Left ventricle myocardium superior (tissue), 1 donor: ENCODE measurements around the gene VAMP5. TPM values are rescaled to one million over a fixed set of nuclear protein-coding genes. Genes with fewer than 3 reads are reported as not detected.
"Not testable (repeated sequence)": the region's sequence is repeated elsewhere in the genome, so short reads cannot be mapped to it uniquely, and the experiment has no call there.

Source experiments
- ATAC-seq: fragments of 200-7000 bp; cut with Tn5 transposase; one replicate; pipeline ENCODE4 v1.9.1; 2020; ENCODE audit warnings: mild to moderate bottlenecking, moderate library complexity
- DNase-seq: peaks from one replicate; pipeline ENCODE4 v3.0.0-alpha.2; 2020
- intact Hi-C: fragments of 100-400 bp; cut with micrococcal nuclease; formaldehyde crosslinking; loops from one replicate; pipeline ENCODE4 v1.11.0; 2022
- total RNA-seq: library from RNA; stranded (reverse); fragmentation: NEBNext Ultra II Directional; extraction: Animal tissue kit (Norgen Biotek cat#: 25700); gene quantifications from one replicate; pipeline ENCODE4 v1.2.1, GENCODE V29; 2021
- donor health status: DM: no; HTN: yes; CAD: no; lungs with severe emphysema.

Gene VAMP5
- total RNA-seq, 1 donor from 2014 or later, result 54.8 TPM

DNA sequence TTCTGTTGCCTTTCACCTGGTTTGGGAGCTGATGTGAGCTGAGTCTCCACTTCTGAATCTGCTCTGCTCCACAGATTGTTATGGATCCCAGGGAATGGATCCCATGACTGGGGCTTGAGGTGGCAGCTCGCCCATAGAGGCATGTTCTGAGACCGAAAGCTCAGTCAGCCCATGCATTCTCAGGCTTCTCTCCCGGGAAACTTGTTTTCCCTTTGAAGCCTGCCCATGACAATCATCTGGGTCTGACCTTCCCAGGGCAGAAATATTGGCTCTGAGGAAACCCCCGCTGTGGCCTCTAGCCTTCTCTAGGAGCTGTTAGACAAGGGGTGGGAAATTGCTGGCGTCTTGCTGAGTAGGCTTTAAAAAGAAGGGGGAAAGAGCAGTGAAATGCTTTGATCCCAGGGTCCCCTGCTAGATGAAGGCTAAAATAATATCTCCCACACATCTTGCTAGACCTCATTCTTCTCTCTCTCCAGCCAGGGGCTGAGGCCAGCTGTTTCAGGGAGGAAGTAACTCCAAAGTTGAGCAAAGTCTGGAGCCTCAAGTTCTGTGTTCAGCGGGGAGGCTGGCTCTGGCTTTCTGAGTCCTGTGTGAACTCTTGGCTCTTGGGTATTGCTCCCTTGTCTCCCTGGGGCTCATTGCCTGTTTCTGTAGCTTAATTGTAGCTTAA lies 4.8 kb upstream of the VAMP5 start:
- peak; percentile 31 for ATAC-seq
- DNase-seq, result peak; percentile 44
- intact Hi-C loops, result no loop called here

DNA sequence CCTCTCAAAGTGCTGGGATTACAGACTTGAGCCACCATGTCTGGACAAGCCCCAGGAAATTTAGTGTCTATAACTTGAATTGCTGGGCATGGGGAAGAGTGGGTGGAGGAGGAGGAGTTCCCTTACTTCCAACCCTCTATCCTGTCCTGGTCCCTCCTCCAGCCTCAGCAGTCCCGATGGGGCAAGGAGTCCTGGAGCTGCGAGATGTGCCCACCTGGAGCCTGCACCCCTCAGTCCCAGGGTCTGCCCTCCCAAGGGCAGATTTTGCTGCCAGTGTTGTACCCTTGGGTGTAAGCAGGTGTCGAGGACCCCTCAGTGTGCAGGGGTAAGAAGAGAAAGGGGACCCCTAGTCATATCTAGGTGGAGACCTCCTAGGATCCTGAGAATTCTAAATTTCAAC lies 4.0 kb upstream of the VAMP5 start:
- ATAC-seq (no peak), DNase-seq (no peak)
- intact Hi-C loops, result no loop called here

DNA sequence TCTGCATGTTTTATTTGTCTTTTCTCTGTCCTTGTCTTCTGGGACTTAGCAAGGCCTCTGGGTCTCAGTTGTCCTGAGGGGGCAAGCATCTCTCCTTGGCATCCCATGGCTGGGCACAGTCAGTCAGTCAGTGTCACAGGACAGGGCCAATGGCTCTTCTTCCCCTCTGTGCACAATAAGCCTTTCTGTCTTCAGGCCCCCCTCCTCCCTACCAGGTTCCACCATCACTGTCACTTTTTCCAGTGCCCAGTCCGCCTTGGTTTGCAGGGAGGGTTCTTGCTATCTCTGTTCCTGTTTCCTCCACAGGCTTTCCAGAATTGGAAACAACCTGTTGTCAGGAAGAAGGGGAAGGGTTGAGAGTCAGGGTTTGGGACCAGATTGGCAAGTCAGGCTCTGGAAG lies 1.7 kb upstream of the VAMP5 start:
- intact Hi-C loops, result no loop called here
- no peak for ATAC-seq
- no peak for DNase-seq

DNA sequence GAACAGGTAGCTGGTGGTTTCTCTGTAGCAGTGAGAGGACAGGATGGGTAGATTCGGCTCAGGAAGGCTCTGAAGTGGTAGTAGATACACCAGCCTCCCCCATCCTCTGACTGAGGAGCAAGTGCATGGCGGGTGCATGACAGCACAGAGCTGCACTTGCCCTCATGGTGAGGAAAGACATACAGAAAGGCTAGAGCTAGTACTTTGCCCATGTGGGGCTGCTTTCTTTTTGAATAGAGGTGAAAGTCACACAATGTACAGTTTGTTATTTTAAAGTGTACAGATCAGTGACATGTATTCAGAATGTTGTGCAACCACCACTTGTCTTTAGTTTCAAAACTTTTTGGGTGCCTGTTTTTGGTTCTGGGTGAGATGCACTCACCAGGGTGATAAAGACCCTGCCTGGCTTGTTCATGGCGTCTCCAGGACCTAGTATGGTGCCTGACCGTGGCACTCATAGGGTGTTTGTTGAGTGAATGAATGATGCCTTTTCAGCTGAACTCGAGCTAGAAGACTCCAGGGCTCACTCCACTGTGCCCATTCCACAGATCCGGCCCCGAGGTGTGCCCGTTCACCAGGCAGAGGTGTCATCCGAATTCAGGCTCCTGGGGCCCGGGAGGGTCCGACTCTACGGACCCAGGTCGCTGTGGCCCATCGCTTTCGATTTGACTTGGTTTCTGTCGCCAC lies 421 bp upstream of the VAMP5 start:
- ATAC-seq (no peak), DNase-seq (no peak)
- intact Hi-C loops, result no loop called here

DNA sequence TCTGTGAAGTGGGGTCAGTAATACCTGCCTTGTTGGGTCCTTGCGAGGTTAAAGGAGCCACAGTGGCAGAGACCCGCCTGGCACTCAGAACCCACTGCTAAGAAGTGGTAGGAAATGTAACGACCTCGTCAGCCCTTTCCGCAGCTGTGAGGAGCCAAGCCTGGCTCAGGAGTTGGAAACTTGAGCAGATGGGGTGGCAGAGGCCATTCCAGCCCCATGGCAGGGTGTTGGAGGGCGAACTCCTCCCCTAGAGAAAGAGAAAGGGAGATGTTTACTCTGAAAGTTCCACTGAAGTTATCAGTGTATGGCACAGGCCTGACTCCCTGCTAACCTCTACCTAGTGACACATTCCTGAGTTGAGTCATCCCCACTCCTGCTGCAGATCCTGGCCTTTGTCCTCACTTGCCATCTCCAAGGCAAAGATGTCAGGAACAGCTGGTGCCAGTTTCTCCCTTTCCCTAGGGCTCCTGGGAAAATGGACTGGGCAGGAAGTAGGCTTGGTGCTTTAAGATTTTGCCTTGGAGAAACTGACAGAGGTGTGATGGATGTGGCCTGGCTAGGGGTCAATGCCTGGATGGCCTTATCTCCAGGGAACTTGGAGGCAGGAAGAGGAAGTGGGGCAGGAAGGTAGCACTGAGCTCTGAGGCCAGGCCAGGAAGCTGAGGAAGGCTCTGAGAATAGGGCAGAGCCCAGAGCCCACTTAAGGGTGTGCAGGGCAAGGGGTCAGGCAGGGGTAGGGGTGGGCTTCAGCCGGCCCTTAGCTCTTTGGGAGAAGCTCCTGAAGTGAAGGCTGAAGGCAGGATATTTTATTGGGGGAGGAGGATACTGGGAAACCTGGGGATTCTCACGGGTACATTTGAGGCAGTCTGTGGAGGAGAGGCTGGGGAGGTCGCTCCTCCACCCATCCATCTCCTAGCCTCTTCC lies 888 bp downstream of the VAMP5 start:
- ATAC-seq, result peak; percentile 60
- intact Hi-C loops, result no loop called here
- DNase-seq, result no peak

DNA sequence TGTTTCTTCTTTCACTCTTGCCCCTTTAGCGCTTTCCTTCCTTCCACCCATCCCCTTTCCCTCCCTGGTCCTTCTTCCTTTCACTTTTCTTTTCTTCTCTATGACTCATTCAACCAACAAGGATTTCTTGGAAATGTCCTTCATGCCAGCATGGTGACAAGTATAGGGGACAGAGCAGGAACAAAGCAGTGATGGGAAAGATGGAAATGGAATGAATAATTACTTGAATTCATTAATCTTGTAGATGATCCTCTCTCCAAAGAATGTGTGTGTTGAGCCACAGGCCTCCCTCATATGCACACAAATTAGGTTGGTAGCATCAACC lies 1.5 kb downstream of the VAMP5 start:
- no peak for ATAC-seq
- no peak for DNase-seq
- intact Hi-C loops, result no loop called here

DNA sequence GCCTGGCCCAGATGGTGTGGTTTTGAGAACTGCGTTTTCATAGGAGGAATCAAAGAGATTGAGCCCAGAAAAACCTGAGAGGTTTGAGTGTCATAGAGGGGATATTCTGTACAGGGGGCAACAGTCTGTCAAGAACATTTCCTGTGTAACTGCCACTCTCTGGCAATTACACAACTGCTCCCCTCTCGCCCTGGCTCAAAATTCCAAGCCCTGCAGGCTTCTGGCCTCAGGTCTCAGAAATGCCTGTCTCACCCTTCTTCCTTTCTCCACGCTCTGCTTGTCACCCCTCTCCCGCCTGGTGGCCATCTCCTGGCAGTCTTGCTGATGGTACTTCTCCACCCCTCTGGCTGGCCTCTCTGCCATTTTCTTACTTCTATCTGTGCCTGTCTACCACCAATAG lies 4.0 kb downstream of the VAMP5 start:
- ATAC-seq, result no peak
- intact Hi-C loops, result no loop called here
- DNase-seq, result no peak

DNA sequence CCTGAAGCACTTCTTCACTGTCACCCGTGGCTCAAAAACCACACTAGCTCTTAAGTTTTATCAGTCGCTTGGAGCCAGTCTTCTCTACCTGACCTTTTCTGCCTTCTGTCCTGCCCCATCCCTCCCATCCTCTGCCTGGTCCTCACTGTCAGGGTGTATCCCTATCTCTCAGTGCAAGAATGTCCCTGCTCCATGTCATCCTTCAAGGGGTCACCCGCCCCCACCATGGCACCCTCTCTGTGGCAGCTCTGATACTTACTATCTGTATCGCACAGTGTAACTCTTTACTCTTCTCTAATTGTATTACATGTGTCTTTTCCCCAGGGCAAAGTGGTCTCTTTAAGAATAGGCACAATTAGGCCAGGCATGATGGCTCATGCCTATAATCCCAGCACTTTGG lies 4.4 kb downstream of the VAMP5 start:
- intact Hi-C loops, result no loop called here
- no peak for ATAC-seq
- DNase-seq, result no peak

DNA sequence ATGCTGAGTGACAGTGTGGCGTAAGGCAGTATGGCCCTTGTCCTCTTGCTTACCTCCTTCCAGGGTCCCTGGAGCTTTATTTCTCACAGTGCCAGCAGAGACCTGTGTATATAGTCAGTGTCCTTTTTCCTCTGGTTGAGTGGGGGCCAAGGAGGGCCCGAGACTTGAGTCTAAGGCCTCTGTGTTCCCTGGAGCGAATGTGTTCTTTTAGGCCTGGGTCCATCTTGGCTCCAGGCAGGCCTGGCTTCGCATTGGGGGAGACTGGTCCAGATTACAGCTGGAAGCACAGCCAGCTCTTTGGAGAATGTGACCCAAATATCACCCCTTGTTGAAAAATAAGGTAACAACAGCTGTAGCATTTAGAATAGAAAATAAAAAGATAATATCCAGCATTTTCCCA lies 5.0 kb downstream of the VAMP5 start:
- peak; percentile 35 for ATAC-seq
- intact Hi-C loops, result no loop called here
- DNase-seq, result peak; percentile 66

DNA sequence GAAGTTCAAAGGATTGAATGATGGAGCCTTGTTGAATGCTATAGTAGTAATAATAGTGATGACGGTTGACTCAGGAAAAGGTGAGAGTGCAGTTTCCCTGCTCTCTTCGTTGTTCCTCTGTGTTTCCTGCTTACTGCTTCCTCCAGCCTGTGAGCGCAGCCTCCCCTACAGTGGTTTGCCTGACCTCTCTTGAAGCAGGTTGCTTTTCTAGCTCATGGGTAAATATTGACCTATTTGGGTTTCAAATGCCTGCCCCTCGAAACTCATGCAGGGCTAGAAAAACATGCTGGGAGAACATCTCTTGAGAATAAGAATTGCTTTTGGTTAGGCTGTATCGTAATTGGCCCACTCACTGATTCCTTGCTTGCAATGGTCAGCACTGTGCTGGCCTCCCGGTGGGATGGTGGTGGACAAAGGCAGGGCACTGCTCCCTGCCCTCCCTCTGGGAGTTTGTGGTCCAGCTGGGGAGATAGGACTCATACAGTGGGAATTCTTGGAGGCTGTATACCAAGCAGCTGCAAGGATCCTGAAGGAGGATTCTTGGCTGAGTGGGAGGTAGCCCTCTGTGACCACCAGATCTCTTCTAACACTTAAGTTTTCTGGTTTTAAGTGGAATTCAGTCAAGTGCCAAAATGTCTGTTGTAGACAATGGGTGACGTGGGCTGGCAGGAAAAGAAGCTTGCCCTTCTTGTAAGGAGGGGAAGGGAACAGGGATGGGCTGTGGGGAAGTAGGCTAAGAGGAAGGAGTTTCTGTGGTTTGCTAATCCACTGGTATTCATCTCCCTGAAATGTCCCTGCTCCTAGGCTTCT lies 6.0 kb downstream of the VAMP5 start:
- DNase-seq (peak; percentile 50), ATAC-seq (peak; percentile 38)
- intact Hi-C loops, result no loop called here

DNA sequence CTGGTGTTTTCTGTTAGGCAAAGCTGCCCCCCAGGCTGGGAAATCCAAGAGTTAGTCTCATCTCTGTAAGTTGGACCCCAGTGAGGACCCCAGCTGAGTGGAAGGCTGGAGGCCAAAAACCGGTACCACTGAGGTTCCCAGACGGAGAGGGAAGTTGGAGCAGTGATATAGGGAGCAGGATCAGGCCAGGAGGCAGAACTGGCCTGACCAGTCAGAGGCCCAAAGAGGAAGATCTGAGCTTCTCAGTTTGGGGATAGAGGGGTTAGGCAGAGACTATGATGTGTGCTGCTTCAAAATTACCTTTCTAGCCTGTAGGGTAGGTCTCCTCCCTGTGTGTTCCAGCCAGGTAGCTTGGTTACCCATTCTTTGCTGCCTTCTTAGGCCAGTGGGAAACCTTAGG lies 6.7 kb downstream of the VAMP5 start:
- DNase-seq (no peak), ATAC-seq (no peak)
- intact Hi-C loops, result no loop called here

DNA sequence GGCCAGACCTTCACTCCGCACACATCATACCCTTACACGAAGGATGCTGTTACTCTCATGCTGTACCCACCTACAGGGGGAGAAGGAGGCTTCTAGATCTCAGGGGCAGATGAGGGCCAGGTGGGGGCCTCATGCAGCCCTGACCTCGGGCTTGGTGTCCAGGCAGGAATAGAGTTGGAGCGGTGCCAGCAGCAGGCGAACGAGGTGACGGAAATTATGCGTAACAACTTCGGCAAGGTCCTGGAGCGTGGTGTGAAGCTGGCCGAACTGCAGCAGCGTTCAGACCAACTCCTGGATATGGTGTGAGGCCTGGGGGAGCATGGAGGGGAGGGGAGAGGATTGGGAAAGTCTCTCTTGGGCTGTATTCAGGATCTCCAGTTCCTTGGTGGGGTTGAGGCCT lies 7.3 kb downstream of the VAMP5 start:
- intact Hi-C loops, result no loop called here
- no peak for DNase-seq

DNA sequence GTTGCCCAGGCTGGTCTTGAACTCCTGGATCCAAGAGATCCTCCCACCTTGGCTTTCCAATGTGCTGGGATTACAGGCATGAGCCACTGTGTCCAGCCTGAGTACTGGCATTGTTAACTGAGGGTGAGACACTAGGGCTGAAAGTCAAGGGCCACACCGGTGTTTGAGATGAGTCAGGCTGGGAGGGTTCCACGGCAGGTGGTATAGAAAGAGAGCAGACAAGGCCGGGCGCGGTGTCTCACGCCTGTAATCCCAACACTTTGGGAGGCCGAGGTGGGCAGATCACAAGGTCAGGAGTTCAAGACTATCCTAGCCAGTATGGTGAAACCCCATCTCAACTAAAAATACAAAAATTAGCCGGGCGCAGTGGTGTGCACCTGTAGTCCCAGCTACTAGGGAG lies 8.1 kb downstream of the VAMP5 start:
- ATAC-seq, intact Hi-C loops, DNase-seq: not testable (repeated sequence)

More for the DNA sequence above, 7.3 kb downstream of the VAMP5 start:
- ATAC-seq, result no peak

DNA sequence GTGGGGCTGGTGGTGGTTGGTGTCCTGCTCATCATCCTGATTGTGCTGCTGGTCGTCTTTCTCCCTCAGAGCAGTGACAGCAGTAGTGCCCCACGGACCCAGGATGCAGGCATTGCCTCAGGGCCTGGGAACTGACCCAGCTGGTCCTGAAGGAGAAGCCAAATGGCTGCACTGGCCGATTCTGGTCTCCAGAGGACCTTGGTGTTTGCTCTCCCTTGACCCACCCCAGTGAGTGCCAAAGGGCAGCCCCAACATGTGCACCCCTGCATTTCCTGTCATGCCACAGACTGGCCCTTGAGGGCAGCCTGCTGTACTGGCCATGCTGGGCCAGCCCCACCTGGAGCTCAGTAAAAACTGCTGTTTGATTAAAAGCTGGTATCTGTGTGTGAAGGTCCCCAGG lies 8.8 kb downstream of the VAMP5 start:
- intact Hi-C loops, result no loop called here
- ATAC-seq (no peak), DNase-seq (no peak)

DNA sequence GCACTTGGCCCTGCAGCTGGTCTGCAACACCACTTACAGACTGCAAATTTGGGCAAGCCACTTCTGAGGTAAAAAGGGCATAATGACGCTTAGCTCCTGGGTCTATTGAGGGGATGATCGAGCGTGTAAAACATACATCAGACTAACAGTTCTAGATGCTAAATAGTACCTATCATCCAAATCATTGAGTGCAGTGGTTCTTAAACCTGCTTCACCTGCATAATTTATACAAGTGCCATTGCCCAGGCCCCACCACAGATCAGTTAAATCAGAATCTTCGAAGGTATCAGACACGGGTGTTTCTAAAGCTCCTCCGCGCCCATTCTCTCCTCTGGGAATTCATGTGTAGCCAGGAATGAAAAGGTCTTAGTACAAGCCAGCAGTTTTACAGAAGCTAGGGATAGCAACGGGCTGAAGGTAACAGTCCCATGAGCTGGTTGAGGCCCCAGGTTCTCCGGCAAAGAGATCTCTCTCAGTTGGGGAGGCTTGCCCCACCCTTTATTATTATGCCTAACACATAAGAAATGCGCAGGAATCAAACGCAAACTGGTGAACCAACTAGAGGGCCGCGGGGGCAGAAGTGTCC lies 10.6 kb downstream of the VAMP5 start:
- intact Hi-C loops, result no loop called here
- ATAC-seq (no peak), DNase-seq (no peak)

DNA sequence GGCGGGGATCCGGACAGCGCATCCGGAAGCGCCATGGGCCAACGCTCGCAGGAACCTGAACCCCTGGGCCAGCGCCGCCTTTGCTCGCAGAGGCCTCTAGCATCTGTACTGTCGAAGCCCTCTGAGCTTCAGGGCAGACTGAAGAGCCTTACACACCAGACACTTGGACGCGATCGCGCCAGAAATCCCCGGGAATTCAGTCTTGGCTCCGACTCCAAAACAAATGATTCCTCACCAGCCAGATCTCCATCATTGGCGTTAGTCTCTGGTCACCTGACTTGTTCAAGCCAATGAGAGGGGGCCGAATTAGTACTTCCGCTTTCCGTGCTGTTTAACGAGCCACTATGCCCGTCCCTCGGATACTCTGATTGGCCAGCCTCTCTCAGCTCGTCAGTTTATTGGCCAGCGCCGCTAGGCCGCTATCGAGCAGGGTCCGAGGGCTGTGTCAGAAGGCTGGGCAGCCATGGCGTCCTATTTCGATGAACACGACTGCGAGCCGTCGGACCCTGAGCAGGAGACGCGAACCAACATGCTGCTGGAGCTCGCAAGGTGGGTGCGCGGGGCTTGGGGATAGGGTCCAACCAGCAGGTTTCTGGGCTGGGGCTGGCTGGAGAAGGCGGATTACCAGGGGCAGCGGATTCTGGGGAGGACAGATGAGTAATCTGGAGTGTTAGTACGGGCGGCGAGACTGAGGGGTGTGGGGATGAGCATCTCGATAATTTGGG lies 11.2 kb downstream of the VAMP5 start, which contains the start of gene RNF181:
RNF181 (plus strand) TSS at position 445 of the 725 bp plus-strand sequence; CDS start at position 464, 19 bp downstream.
- ATAC-seq (peak; percentile 95), DNase-seq (peak; percentile 94)
- intact Hi-C loops, result no loop called here

DNA sequence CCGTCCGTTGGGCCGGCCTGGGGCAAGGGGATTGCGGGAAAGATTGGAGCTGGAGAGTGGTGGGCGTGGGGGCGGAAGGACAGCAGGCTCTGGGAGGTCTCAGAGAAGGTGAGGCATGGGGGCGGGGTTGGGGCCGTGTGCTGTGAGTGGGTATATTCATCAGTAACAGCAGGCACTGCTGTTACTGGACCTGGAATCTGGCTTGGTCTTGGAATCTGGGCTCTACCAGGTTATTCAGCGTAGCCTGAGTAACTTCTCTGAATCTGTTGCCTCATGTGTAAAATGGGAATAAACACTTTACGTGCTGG lies 11.7 kb downstream of the VAMP5 start:
- no peak for ATAC-seq
- intact Hi-C loops, result no loop called here
- DNase-seq, result no peak

DNA sequence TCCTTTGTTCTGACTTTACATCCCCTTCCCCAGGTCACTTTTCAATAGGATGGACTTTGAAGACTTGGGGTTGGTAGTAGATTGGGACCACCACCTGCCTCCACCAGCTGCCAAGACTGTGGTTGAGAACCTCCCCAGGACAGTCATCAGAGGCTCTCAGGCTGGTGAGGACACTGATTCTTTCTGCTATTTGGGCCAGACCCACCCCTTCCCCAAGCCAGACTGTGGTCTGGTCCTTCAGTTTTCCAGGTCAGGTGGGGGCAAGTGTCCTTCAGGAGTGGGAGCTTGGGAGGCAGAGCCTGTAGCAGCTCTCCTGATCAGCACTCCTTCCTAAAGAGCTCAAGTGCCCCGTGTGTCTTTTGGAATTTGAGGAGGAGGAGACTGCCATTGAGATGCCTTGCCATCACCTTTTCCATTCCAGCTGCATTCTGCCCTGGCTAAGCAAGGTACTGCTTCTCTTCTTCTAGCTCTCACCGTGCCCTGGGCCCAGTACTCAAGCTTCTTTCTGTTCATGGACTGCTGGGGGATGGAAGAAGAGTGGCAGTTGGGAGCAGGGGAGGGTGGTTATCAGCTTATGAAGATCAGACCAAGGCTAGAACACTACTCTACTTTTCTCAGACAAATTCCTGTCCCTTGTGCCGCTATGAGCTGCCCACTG lies 12.4 kb downstream of the VAMP5 start:
- intact Hi-C loops, result no loop called here
- DNase-seq (no peak), ATAC-seq (no peak)
